Kidney (tissue), 14 donors: ENCODE measurements around the gene HSPA4. TPM values are rescaled to one million over a fixed set of nuclear protein-coding genes. Genes with fewer than 3 reads are reported as not detected.

Experiments
- DNase-seq, 5 donors: peaks; one replicate each; pipeline ENCODE4 v3.0.0-alpha.2; 2013 to 2020
- FAIRE-seq: peaks from 2 replicates; lab custom pipeline; 2012; peaks lifted over from hg19 to GRCh38; lab: Jason Lieb, UNC
- H3K27ac ChIP-seq, 2 donors: one replicate each; pipeline ENCODE4 v1.7.0; 2013; ENCODE audit warnings: low read depth in 2 of 2, low read length in 2 of 2, inconsistent platforms in 1 of 2
- H3K27me3 ChIP-seq: one replicate; pipeline ENCODE4 v1.7.1; 2013; ENCODE audit warnings: low read length, inconsistent platforms; ENCODE audit not compliant: control insufficient read depth, insufficient read depth
- H3K36me3 ChIP-seq, 3 donors: one replicate each; pipeline versions ENCODE4 v1.7.0 to v1.7.1; 2013; ENCODE audit warnings: low read length in 3 of 3, control low read depth in 1 of 3, inconsistent platforms in 1 of 3; ENCODE audit not compliant: insufficient read depth in 3 of 3, control insufficient read depth in 2 of 3
- H3K4me1 ChIP-seq, 3 donors: one replicate each; pipeline versions ENCODE4 v1.7.0 to v1.7.1; 2013; ENCODE audit warnings: low read length in 3 of 3, inconsistent platforms in 1 of 3, low read depth in 1 of 3; ENCODE audit not compliant: control insufficient read depth in 2 of 3, insufficient read depth in 2 of 3
- H3K4me3 ChIP-seq, 3 donors: one replicate each; pipeline versions ENCODE4 v1.7.0 to v1.8.1; 2013; ENCODE audit warnings: low read length in 3 of 3, control low read depth in 1 of 3, inconsistent platforms in 1 of 3
- H3K9ac ChIP-seq, 3 donors: one replicate each; pipeline versions ENCODE4 v1.7.0 to v1.7.1; 2013; ENCODE audit warnings: low read length in 3 of 3, control low read depth in 1 of 3, inconsistent platforms in 1 of 3
- H3K9me3 ChIP-seq, 3 donors: one replicate each; pipeline versions ENCODE4 v1.7.0 to v1.7.1; 2013; ENCODE audit warnings: low read length in 3 of 3, control low read depth in 1 of 3, inconsistent platforms in 1 of 3; ENCODE audit not compliant: control insufficient read depth in 2 of 3, insufficient read depth in 1 of 3
- intact Hi-C: fragments of 100-400 bp; cut with DNase I; formaldehyde crosslinking; loops from one replicate; pipeline ENCODE4 v1.11.1; 2022
- polyA plus RNA-seq: library from polyadenylated mRNA; stranded (reverse); fragments of 350-450 nt; fragmentation: Illumina TruSeq; extraction: RNeasy Lipid Tissue Mini Kit (QIAGEN cat#74804); gene quantifications from one replicate; pipeline ENCODE4 v1.2.3, GENCODE V29; 2014; ENCODE audit warnings: low read depth, low replicate concordance; ENCODE audit not compliant: insufficient read depth
- total RNA-seq: library from RNA; stranded (reverse); fragmentation: NEBNext Ultra II Directional; extraction: Animal tissue kit (Norgen Biotek cat#: 25700); gene quantifications from one replicate; pipeline ENCODE4 v1.2.1, GENCODE V29; 2021
- TF ChIP-seq, protein P1 (sequence below): IDR thresholded peaks from 3 replicates; pipeline ENCODE4 v1.5.1; 2012; ENCODE audit warnings: mild to moderate bottlenecking, moderate library complexity, borderline replicate concordance; ENCODE audit not compliant: insufficient read depth; ENCODE audit errors: extremely low read depth
- donor health status: control.
- donor health status: control.
- donor health status: control.
- donor health status: control.
- donor health status: control.
- donor health status: DM: yes; HTN: yes; CAD: no.
- donor health status: Normal renal cell carcinoma (clear cell type).

Gene HSPA4
- total and polyA plus RNA-seq, 2 donors from 2014 or later, result 79.7 to 81.5 TPM

DNA sequence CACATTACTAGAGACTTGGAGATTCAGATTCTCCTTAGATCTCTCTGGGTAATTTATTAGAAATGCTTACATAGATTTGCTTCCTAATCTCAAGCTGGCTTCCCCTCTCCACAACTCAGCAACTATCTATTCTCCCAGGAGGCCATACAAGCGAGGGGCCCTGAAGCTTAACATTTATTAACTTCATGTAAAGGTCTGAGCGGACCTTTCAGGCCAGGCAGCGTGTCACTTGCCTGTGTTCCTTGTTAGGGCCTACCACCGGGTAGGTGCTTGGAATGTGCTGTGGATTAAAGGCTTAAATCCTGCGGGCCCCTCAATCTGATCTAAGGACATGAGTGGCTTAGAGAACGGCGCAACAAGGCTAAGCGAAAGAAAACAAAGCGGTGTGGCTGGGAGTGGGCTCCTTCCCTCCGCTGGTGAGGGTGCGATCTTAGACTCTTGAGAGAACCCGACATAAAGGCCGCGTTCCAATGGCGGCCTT lies 712 bp upstream of the HSPA4 start:
- Histone ChIP-seq H3K9me3 (no peaks in the 10 kb centered on the region), H3K27me3 (no peaks in the 10 kb centered on the region), H3K27ac (peak overlapping the region; percentile 100), H3K4me1 (peaks cover 5 to 22% (median 10%) of the 10 kb centered on the region in 3 donors), H3K9ac (peak overlapping the region; percentile 64 to 100 (median 89)), H3K36me3 (no peaks in the 10 kb centered on the region), H3K4me3 (peak overlapping the region; percentile 81 to 97 (median 87))
- no peak for DNase-seq
- TF ChIP-seq, protein P1, sequence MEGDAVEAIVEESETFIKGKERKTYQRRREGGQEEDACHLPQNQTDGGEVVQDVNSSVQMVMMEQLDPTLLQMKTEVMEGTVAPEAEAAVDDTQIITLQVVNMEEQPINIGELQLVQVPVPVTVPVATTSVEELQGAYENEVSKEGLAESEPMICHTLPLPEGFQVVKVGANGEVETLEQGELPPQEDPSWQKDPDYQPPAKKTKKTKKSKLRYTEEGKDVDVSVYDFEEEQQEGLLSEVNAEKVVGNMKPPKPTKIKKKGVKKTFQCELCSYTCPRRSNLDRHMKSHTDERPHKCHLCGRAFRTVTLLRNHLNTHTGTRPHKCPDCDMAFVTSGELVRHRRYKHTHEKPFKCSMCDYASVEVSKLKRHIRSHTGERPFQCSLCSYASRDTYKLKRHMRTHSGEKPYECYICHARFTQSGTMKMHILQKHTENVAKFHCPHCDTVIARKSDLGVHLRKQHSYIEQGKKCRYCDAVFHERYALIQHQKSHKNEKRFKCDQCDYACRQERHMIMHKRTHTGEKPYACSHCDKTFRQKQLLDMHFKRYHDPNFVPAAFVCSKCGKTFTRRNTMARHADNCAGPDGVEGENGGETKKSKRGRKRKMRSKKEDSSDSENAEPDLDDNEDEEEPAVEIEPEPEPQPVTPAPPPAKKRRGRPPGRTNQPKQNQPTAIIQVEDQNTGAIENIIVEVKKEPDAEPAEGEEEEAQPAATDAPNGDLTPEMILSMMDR, result no peak
- no peak for FAIRE-seq
- intact Hi-C loops, result no loop called here

DNA sequence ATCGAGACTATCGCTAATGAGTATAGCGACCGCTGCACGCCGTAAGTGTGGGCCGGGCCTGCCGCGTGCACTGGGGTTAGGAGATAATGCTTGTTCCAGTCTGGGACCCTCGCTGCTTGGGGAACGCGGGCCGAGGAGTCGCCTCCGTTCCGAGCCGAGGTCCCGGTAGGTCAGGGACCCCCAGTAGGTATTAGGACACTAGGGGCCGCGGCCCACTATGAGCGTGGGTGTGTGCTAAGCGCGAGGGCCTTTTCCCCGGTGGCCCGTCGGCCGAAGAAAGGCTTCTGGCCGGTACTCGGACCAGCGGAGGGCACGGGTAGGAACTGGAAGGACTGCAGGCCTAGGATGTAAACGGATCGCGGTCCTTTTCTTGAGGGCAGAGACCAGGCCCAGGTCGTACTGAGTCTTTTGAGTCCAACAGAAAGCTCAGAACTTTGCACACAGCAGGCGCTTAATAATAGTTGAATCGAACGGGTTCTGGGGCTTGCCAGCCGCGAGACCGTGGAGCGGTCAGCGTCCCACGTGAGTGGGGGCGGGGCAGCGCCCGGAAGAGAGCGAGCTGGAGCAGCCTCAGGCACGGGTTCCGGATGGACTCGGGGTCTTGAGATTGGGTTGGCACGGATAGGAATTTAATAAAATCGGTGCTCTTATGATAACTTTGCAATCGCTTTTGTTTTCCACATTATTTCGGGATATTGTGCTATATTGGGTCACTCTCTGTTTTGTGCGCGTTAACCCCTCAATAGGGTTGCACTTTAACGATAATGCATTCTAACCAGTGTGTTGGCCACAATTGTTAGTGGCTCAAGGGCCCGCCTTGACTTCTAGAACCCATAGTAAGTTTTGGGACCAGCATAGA lies 733 bp downstream of the HSPA4 start:
- TF ChIP-seq, protein P1, result no peak
- intact Hi-C loops, result no loop called here
- Histone ChIP-seq H3K27me3 (no peaks in the 10 kb centered on the region), H3K4me3 (peak overlapping the region; percentile 87 to 97 (median 89)), H3K9ac (peak overlapping the region; percentile 34 to 100 (median 87)), H3K4me1 (peaks cover 5 to 22% (median 15%) of the 10 kb centered on the region in 3 donors), H3K36me3 (no peaks in the 10 kb centered on the region), H3K27ac (peak overlapping the region; percentile 100), H3K9me3 (no peaks in the 10 kb centered on the region)
- DNase-seq, result peak; percentile 45 to 89 (median 76)
- FAIRE-seq, result no peak

DNA sequence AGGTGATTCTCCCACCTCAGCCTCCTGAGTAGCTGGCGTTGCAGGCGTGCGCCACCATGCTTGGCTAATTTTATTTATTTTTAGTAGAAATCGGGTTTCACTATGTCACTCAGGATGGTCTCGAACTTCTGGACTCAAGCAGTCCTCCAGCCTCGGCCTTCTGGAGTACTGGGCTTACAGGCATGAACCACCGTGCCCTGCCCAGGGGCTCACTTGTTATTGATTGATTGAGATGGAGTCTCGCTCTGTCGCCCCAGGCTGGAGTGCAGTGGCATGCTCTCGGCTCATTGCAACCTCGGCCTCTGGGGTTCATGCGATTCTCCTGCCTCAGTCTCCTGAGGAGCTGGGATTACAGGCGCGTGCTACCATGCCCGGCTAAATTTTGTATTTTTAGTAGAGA lies 1.6 kb downstream of the HSPA4 start:
- no peak for FAIRE-seq
- Histone ChIP-seq H3K9me3 (no peaks in the 10 kb centered on the region), H3K4me3 (peak overlapping the region in 2 of 3 donors; percentile 20 to 97), H3K36me3 (no peaks in the 10 kb centered on the region), H3K27ac (no peak overlapping the region), H3K4me1 (peaks cover 5 to 22% (median 17%) of the 10 kb centered on the region in 3 donors), H3K9ac (peak overlapping the region in 1 of 3 donors; percentile 100), H3K27me3 (no peaks in the 10 kb centered on the region)
- TF ChIP-seq, protein P1, result no peak
- intact Hi-C loops, result no loop called here
- DNase-seq, result peak in 1 of 5 donors; percentile 51
